Stimulated activated CD4-positive, alpha-beta T cell treated with anti-CD3 and anti-CD28 coated beads, Interleukin-4, amount 100 ng/mL, for 4 hours (primary cell): ENCODE measurements around the gene ZCCHC24.
"Not testable (repeated sequence)": the region's sequence is repeated elsewhere in the genome, so short reads cannot be mapped to it uniquely, and the experiment has no call there.

Experiments used
- DNase-seq, 2 experiments: peaks; one replicate each; pipeline ENCODE4 v3.0.0-alpha.2; 2020

Gene ZCCHC24

GRCh38 chr10:79471776-79472175 is 26.4 kb upstream of the ZCCHC24 start:
- no peak for DNase-seq

- no peak for DNase-seq
Measured at GRCh38 chr10:79470096-79470495, 24.7 kb upstream of the ZCCHC24 start.

GRCh38 chr10:79468841-79469585 is 23.6 kb upstream of the ZCCHC24 start:
- DNase-seq, result no peak

GRCh38 chr10:79468015-79468560 is 22.7 kb upstream of the ZCCHC24 start:
- DNase-seq, result no peak

GRCh38 chr10:79465341-79465740 is 19.9 kb upstream of the ZCCHC24 start:
- DNase-seq, result no peak

GRCh38 chr10:79463578-79464496 is 18.4 kb upstream of the ZCCHC24 start:
- DNase-seq, result no peak

- DNase-seq, result no peak
Measured at GRCh38 chr10:79460687-79461086, 15.3 kb upstream of the ZCCHC24 start.

- no peak for DNase-seq
Measured at GRCh38 chr10:79459243-79459642, 13.8 kb upstream of the ZCCHC24 start.

- DNase-seq, result no peak
Measured at GRCh38 chr10:79458483-79458882, 13.1 kb upstream of the ZCCHC24 start.

- DNase-seq, result no peak
Measured at GRCh38 chr10:79457256-79457785, 11.9 kb upstream of the ZCCHC24 start.

- no peak for DNase-seq
Measured at GRCh38 chr10:79454259-79454658, 8.8 kb upstream of the ZCCHC24 start.

GRCh38 chr10:79453392-79453791 is 8.0 kb upstream of the ZCCHC24 start:
- DNase-seq, result no peak

- no peak for DNase-seq
Measured at GRCh38 chr10:79452174-79452611, 6.8 kb upstream of the ZCCHC24 start.

- no peak for DNase-seq
Measured at GRCh38 chr10:79451046-79451699, 5.7 kb upstream of the ZCCHC24 start.

GRCh38 chr10:79449181-79450146 is 4.0 kb upstream of the ZCCHC24 start:
- no peak for DNase-seq

GRCh38 chr10:79448732-79449049 is 3.3 kb upstream of the ZCCHC24 start:
- DNase-seq, result no peak

- DNase-seq, result no peak
Measured at GRCh38 chr10:79447911-79448731, 2.7 kb upstream of the ZCCHC24 start.

- not testable (repeated sequence) for DNase-seq
Measured at GRCh38 chr10:79447249-79447648, 1.8 kb upstream of the ZCCHC24 start.

- no peak for DNase-seq
Measured at GRCh38 chr10:79446758-79447084, 1.3 kb upstream of the ZCCHC24 start.

- DNase-seq, result peak; percentile 7 to 16
Measured at GRCh38 chr10:79445977-79446757, 743 bp upstream of the ZCCHC24 start.
